Kidney (tissue), 14 donors: ENCODE results near the gene MDGA2. TPM values are rescaled to one million over a fixed set of nuclear protein-coding genes. Genes with fewer than 3 reads are reported as not detected.

ENCODE experiments used
- DNase-seq, 5 donors: peaks; one replicate each; pipeline ENCODE4 v3.0.0-alpha.2; 2013 to 2020
- FAIRE-seq: peaks from 2 replicates; lab custom pipeline; 2012; peaks lifted over from hg19 to GRCh38; lab: Jason Lieb, UNC
- H3K27ac ChIP-seq, 2 donors: one replicate each; pipeline ENCODE4 v1.7.0; 2013; ENCODE audit warnings: low read depth in 2 of 2, low read length in 2 of 2, inconsistent platforms in 1 of 2
- H3K27me3 ChIP-seq: one replicate; pipeline ENCODE4 v1.7.1; 2013; ENCODE audit warnings: low read length, inconsistent platforms; ENCODE audit not compliant: control insufficient read depth, insufficient read depth
- H3K36me3 ChIP-seq, 3 donors: one replicate each; pipeline versions ENCODE4 v1.7.0 to v1.7.1; 2013; ENCODE audit warnings: low read length in 3 of 3, control low read depth in 1 of 3, inconsistent platforms in 1 of 3; ENCODE audit not compliant: insufficient read depth in 3 of 3, control insufficient read depth in 2 of 3
- H3K4me1 ChIP-seq, 3 donors: one replicate each; pipeline versions ENCODE4 v1.7.0 to v1.7.1; 2013; ENCODE audit warnings: low read length in 3 of 3, inconsistent platforms in 1 of 3, low read depth in 1 of 3; ENCODE audit not compliant: control insufficient read depth in 2 of 3, insufficient read depth in 2 of 3
- H3K4me3 ChIP-seq, 3 donors: one replicate each; pipeline versions ENCODE4 v1.7.0 to v1.8.1; 2013; ENCODE audit warnings: low read length in 3 of 3, control low read depth in 1 of 3, inconsistent platforms in 1 of 3
- H3K9ac ChIP-seq, 3 donors: one replicate each; pipeline versions ENCODE4 v1.7.0 to v1.7.1; 2013; ENCODE audit warnings: low read length in 3 of 3, control low read depth in 1 of 3, inconsistent platforms in 1 of 3
- H3K9me3 ChIP-seq, 3 donors: one replicate each; pipeline versions ENCODE4 v1.7.0 to v1.7.1; 2013; ENCODE audit warnings: low read length in 3 of 3, control low read depth in 1 of 3, inconsistent platforms in 1 of 3; ENCODE audit not compliant: control insufficient read depth in 2 of 3, insufficient read depth in 1 of 3
- intact Hi-C: fragments of 100-400 bp; cut with DNase I; formaldehyde crosslinking; loops from one replicate; pipeline ENCODE4 v1.11.1; 2022
- polyA plus RNA-seq: library from polyadenylated mRNA; stranded (reverse); fragments of 350-450 nt; fragmentation: Illumina TruSeq; extraction: RNeasy Lipid Tissue Mini Kit (QIAGEN cat#74804); gene quantifications from one replicate; pipeline ENCODE4 v1.2.3, GENCODE V29; 2014; ENCODE audit warnings: low read depth, low replicate concordance; ENCODE audit not compliant: insufficient read depth
- total RNA-seq: library from RNA; stranded (reverse); fragmentation: NEBNext Ultra II Directional; extraction: Animal tissue kit (Norgen Biotek cat#: 25700); gene quantifications from one replicate; pipeline ENCODE4 v1.2.1, GENCODE V29; 2021
- TF ChIP-seq, protein P1 (sequence below): IDR thresholded peaks from 3 replicates; pipeline ENCODE4 v1.5.1; 2012; ENCODE audit warnings: mild to moderate bottlenecking, moderate library complexity, borderline replicate concordance; ENCODE audit not compliant: insufficient read depth; ENCODE audit errors: extremely low read depth
- donor health status: control.
- donor health status: control.
- donor health status: control.
- donor health status: control.
- donor health status: control.
- donor health status: DM: yes; HTN: yes; CAD: no.
- donor health status: Normal renal cell carcinoma (clear cell type).

MDGA2 gene
- total and polyA plus RNA-seq, 2 donors from 2014 or later = 0.41 TPM; not detected in 1

DNA sequence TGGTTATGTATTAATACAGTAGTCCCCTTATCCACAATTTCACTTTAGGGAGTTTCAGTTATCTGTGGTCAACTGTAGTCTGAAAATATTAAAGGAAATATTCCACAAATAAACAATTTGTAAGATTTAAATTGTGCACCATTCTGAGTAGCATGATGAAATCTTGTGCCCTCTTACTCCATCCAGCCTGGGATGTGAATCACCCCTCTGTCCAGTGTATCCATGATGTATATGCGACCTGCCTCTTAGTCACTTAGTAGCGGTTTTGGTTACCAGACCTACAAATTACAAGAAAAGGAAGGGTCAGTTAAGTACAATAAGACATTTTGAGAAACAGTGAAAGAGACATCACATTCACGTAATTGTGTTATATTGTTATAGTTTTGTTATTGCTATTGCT, 39.9 kb upstream of the MDGA2 start:
- FAIRE-seq (no peak), DNase-seq (no peak)
- Histone ChIP-seq H3K27me3 (no peaks in the 10 kb centered on the region), H3K4me1 (no peaks in the 10 kb centered on the region), H3K27ac (no peak overlapping the region), H3K4me3 (no peak overlapping the region), H3K9ac (no peak overlapping the region), H3K36me3 (no peaks in the 10 kb centered on the region), H3K9me3 (no peaks in the 10 kb centered on the region)
- intact Hi-C loops = no loop called here
- TF ChIP-seq, protein P1, sequence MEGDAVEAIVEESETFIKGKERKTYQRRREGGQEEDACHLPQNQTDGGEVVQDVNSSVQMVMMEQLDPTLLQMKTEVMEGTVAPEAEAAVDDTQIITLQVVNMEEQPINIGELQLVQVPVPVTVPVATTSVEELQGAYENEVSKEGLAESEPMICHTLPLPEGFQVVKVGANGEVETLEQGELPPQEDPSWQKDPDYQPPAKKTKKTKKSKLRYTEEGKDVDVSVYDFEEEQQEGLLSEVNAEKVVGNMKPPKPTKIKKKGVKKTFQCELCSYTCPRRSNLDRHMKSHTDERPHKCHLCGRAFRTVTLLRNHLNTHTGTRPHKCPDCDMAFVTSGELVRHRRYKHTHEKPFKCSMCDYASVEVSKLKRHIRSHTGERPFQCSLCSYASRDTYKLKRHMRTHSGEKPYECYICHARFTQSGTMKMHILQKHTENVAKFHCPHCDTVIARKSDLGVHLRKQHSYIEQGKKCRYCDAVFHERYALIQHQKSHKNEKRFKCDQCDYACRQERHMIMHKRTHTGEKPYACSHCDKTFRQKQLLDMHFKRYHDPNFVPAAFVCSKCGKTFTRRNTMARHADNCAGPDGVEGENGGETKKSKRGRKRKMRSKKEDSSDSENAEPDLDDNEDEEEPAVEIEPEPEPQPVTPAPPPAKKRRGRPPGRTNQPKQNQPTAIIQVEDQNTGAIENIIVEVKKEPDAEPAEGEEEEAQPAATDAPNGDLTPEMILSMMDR = no peak

DNA sequence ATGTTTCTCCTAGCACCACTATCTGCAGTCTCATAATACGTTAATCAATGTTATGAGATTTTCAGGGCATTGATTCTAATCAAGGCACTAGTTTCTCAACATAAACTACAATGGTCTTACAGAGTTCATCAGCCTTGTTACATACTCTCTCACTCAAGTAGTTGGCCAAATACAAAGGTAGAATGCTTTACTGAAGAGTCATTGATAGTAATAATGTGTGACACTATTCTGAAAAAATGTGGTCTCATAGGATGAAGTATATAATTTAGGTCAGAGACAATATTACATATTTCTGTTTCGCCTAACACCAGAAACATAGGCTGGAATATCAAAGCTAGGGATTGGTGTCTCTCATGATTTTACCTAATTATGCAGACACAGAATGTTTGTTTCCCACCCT, 35.2 kb upstream of the MDGA2 start:
- Histone ChIP-seq H3K4me1 (no peaks in the 10 kb centered on the region), H3K9ac (no peak overlapping the region), H3K36me3 (no peaks in the 10 kb centered on the region), H3K4me3 (no peak overlapping the region), H3K27me3 (no peaks in the 10 kb centered on the region), H3K27ac (no peak overlapping the region), H3K9me3 (no peaks in the 10 kb centered on the region)
- FAIRE-seq = no peak
- intact Hi-C loops = no loop called here
- TF ChIP-seq, protein P1 = no peak
- DNase-seq = no peak

DNA sequence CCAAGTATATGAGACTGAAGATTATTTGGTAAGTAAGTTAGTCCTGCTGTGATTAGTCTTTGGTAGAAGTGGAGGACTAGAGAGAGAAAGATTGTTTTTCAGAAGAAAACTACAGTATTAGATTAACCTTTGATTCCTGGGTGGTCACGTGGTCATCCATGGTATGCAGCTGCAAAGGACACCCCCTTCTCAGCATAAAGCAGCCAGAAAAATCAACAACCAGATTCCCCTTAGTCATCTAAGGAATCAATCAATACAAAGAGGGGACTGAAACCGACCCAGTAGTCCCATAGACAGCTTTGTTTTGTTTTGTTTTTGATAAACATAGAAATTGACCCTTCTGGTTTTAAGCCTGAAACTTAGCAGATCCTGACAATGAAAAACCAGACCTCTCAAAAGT, 30.3 kb upstream of the MDGA2 start:
- Histone ChIP-seq H3K4me1 (no peaks in the 10 kb centered on the region), H3K4me3 (no peak overlapping the region), H3K27ac (no peak overlapping the region), H3K27me3 (no peaks in the 10 kb centered on the region), H3K36me3 (no peaks in the 10 kb centered on the region), H3K9ac (no peak overlapping the region), H3K9me3 (no peaks in the 10 kb centered on the region)
- intact Hi-C loops = no loop called here
- TF ChIP-seq, protein P1 = no peak
- DNase-seq = no peak
- FAIRE-seq = no peak

DNA sequence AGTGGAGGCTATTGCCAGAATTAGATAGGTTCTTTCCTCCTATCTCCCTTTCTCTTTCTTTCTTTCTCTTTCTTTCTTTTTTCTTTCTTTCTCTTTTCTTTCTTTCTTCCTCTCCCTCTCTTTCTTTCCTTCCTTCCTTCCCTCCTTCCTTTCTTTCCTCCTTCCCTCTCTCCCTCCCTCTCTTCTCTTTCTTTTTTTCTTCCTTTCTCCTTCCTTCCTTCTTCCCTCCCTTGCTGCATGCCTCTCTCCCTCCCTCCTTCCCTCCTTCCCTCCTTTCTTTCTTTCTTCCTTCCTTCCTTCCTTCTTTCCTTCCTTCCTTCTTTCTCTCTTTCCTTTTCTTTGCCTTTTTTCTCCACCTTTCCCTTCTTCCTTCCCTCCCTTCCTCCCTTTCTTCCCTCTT, 16.4 kb upstream of the MDGA2 start:
- no peak overlapping the region for H3K9ac ChIP-seq
- no peaks in the 10 kb centered on the region for H3K4me1 ChIP-seq
- TF ChIP-seq, protein P1 = no peak
- no peaks in the 10 kb centered on the region for H3K36me3 ChIP-seq
- no peak for FAIRE-seq
- no peak overlapping the region for H3K4me3 ChIP-seq
- H3K27ac ChIP-seq = no peak overlapping the region
- no peaks in the 10 kb centered on the region for H3K27me3 ChIP-seq
- peaks cover 0 to 3% (median 2%) of the 10 kb centered on the region in 3 donors for H3K9me3 ChIP-seq
- DNase-seq = no peak
- intact Hi-C loops = no loop called here
